NB4 (cell line): ENCODE data around the gene PDE11A.

Experiments used
- CTCF ChIP-seq: IDR thresholded peaks from one replicate; pipeline ENCODE4 v1.5.1; 2012; ENCODE audit warnings: low read depth, low read length
- MAX ChIP-seq: IDR thresholded peaks from 2 replicates; pipeline ENCODE4 v1.6.1; 2011; ENCODE audit warnings: low read depth, low read length
- MYC ChIP-seq: IDR thresholded peaks from 2 replicates; pipeline ENCODE4 v1.6.1; 2011; ENCODE audit warnings: low read depth, low read length
- POLR2A ChIP-seq: IDR thresholded peaks from 2 replicates; pipeline ENCODE4 v1.6.1; 2011; ENCODE audit warnings: mild to moderate bottlenecking; ENCODE audit not compliant: insufficient read length; ENCODE audit errors: extremely low read depth

- TF ChIP-seq CTCF (no peak), MYC (no peak), POLR2A (no peak), MAX (no peak)
These were observed 401.6 kb downstream of the PDE11A start for GRCh38 chr2:177670791-177671535.
